Activated CD8-positive, alpha-beta T cell treated with anti-CD3 and anti-CD28 coated beads for 36 hours (primary cell): ENCODE results near the gene LAMC3. TPM values are rescaled to one million over a fixed set of nuclear protein-coding genes. Genes with fewer than 3 reads are reported as not detected.

Experiments used
- ATAC-seq: fragments of 200-7000 bp; cut with Tn5 transposase; one replicate; pipeline ENCODE4 v1.10.0; 2021; ENCODE audit warnings: mild to moderate bottlenecking, moderate library complexity
- CTCF ChIA-PET: fragments of 350-600 bp; sonication (Branson Sonifier 250); formaldehyde crosslinking; loops from one replicate; lab custom pipeline; 2021; ENCODE audit warnings: antibody characterized with exemption; lab: Charles Lee
- POLR2A ChIA-PET: fragments of 350-600 bp; sonication (Branson Sonifier 250); formaldehyde crosslinking; loops from one replicate; lab custom pipeline; 2021; ENCODE audit warnings: antibody characterized with exemption; lab: Charles Lee
- DNase-seq: peaks from one replicate; pipeline ENCODE4 v3.0.0-alpha.2; 2020
- H3K27ac Mint-ChIP-seq: one replicate; pipeline ENCODE4 v1.8.0; 2021; ENCODE audit warnings: mild to moderate bottlenecking, mixed read lengths
- H3K27me3 Mint-ChIP-seq: one replicate; pipeline ENCODE4 v1.8.0; 2021; ENCODE audit warnings: mixed read lengths
- H3K36me3 Mint-ChIP-seq: one replicate; pipeline ENCODE4 v1.8.0; 2021; ENCODE audit warnings: low read depth, mixed read lengths
- H3K4me1 Mint-ChIP-seq: one replicate; pipeline ENCODE4 v1.8.0; 2021; ENCODE audit warnings: low read depth, mixed read lengths
- H3K4me3 Mint-ChIP-seq: one replicate; pipeline ENCODE4 v1.8.0; 2021; ENCODE audit warnings: mild to moderate bottlenecking, moderate library complexity, mixed read lengths
- H3K9me3 Mint-ChIP-seq: one replicate; pipeline ENCODE4 v1.8.0; 2021; ENCODE audit warnings: mixed read lengths
- intact Hi-C: fragments of 100-400 bp; cut with micrococcal nuclease; formaldehyde crosslinking; loops from one replicate; pipeline ENCODE4 v1.10.0; 2022
- total RNA-seq, 2 experiments: library from RNA; stranded (reverse); gene quantifications; one replicate each; pipeline ENCODE4 v1.2.3, GENCODE V29; 2021
- TF ChIP-seq, protein P1 (sequence below): fragments of 200-600 bp; IDR thresholded peaks from one replicate; pipeline ENCODE4 v1.8.0; 2022; ENCODE audit warnings: antibody characterized with exemption, mild to moderate bottlenecking

LAMC3 gene
- total RNA-seq, 2 experiments from 2014 or later, result 0.09 to 0.43 TPM

DNA sequence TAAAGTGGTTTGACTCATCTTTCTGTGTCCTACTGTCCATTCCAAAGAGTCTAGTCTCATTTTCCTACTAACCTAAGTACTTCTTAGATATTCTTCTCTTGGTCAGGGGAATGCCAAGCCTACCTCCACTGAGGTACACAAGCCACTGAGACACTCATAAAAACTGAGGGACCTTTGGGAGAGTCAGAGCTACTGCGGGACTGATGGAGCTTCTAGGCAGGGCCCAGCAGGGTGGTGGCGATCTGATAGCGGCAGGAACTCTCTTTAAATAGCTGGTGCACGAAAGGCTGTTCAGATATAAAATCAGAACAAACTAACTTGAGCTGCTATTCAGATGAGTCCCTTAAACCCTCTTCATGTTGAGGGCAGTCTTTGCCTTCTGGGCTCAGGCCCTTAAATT lies 131.1 kb downstream of the LAMC3 start:
- intact Hi-C loops, result no loop called here
- ChIA-PET CTCF (interaction anchor here (0.8 to 1.1 kb wide), 2 partner anchors 38 to 42 kb away, joined by 3 read pairs; no protein-coding TSS in a partner anchor), POLR2A (interaction anchor here (0.6 to 3.6 kb wide), 6 partner anchors 9 to 383 kb away, joined by 3 to 14 read pairs (median 4); partner anchors contain the start of gene NUP214)
- TF ChIP-seq, protein P1, sequence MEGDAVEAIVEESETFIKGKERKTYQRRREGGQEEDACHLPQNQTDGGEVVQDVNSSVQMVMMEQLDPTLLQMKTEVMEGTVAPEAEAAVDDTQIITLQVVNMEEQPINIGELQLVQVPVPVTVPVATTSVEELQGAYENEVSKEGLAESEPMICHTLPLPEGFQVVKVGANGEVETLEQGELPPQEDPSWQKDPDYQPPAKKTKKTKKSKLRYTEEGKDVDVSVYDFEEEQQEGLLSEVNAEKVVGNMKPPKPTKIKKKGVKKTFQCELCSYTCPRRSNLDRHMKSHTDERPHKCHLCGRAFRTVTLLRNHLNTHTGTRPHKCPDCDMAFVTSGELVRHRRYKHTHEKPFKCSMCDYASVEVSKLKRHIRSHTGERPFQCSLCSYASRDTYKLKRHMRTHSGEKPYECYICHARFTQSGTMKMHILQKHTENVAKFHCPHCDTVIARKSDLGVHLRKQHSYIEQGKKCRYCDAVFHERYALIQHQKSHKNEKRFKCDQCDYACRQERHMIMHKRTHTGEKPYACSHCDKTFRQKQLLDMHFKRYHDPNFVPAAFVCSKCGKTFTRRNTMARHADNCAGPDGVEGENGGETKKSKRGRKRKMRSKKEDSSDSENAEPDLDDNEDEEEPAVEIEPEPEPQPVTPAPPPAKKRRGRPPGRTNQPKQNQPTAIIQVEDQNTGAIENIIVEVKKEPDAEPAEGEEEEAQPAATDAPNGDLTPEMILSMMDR, result no peak
- DNase-seq, result no peak
- Mint-ChIP-seq H3K27me3 (no peaks in the 10 kb centered on the region), H3K4me3 (no peak overlapping the region), H3K36me3 (peaks cover 50% of the 10 kb centered on the region), H3K4me1 (peaks cover 2% of the 10 kb centered on the region), H3K27ac (no peak overlapping the region), H3K9me3 (no peaks in the 10 kb centered on the region)
- no peak for ATAC-seq

DNA sequence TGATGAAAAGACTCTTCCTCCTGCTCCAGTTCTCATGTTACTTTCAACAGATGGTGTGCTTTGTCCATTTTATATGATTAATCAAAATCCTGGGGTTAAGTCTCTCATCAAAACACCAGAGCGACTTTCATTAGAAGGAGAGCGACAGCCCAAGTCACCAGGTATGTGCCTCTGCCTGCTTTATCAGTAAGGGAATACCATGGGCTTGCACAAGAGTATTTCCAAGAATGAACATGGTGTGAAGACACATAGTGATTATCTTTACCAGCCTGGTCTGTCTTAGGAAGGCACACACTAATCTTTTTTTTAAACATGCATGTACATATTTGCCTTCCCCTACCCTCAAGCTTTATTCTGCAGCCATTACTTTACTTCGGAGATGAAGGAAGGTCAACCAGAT lies 131.6 kb downstream of the LAMC3 start:
- ChIA-PET POLR2A (interaction anchor here (0.6 to 3.6 kb wide), 3 partner anchors 8 to 382 kb away, joined by 3 to 14 read pairs (median 8); partner anchors contain the start of gene NUP214), CTCF (no interaction called here)
- ATAC-seq, result no peak
- Mint-ChIP-seq H3K4me3 (no peak overlapping the region), H3K4me1 (peaks cover 2% of the 10 kb centered on the region), H3K27me3 (no peaks in the 10 kb centered on the region), H3K27ac (no peak overlapping the region), H3K9me3 (no peaks in the 10 kb centered on the region), H3K36me3 (peaks cover 51% of the 10 kb centered on the region)
- TF ChIP-seq, protein P1, result no peak
- no peak for DNase-seq
- intact Hi-C loops, result no loop called here

DNA sequence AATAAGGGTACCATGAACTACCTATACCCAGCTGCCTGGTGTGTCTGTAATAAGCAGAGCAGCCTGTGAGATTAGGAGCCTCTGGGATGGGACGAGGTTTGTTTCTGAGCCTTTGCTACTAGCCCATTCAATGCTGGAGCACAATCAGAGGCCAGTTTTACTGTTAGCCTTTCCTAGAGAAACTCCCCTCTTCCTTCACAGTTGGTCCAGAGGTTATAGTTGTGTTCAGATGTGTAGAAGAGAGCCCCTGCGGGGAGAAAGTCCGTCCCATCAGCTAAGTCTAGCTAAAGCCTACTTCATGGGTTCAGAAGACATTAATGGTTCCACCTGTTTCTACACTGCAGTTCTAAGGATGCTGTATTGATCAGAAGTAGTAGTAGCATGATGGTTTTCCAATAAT lies 133.2 kb downstream of the LAMC3 start:
- Mint-ChIP-seq H3K27me3 (no peaks in the 10 kb centered on the region), H3K27ac (no peak overlapping the region), H3K9me3 (no peaks in the 10 kb centered on the region), H3K4me3 (no peak overlapping the region), H3K36me3 (peaks cover 45% of the 10 kb centered on the region), H3K4me1 (no peaks in the 10 kb centered on the region)
- intact Hi-C loops, result no loop called here
- POLR2A ChIA-PET, result interaction anchor here (3.6 kb wide), 1 partner anchor 17 kb away, joined by 14 read pairs; the partner anchor contains the start of gene NUP214
- ATAC-seq (no peak), DNase-seq (no peak)
- TF ChIP-seq, protein P1, result no peak
- CTCF ChIA-PET, result interaction anchor here (2.0 kb wide), 1 partner anchor 194 kb away, joined by 7 read pairs; no protein-coding TSS in a partner anchor

Other genes starting within 250 kb of the LAMC3 start
- 10 to 100 TPM; 30.2 to 33.0 TPM for gene ABL1, start 173.9 kb upstream of the LAMC3 start, total RNA-seq
- not detected for gene QRFP, start 112.4 kb upstream of the LAMC3 start, total RNA-seq
- gene FIBCD1, start 69.9 kb upstream of the LAMC3 start, total RNA-seq, result not detected
- 1 to 10 TPM in 1 of 2 experiments, under 1 TPM in 1; 0.72 to 1.9 TPM for gene AIF1L, start 87.4 kb downstream of the LAMC3 start, total RNA-seq
- gene NUP214, start 116.4 kb downstream of the LAMC3 start, total RNA-seq, result 10 to 100 TPM; 57.6 to 58.3 TPM